SK-N-SH treated with all-trans-retinoic acid at 6 μM for 48 hours (cell line): ENCODE results near the gene FMO4.
A peak's percentile ranks its signal among the peaks of the same experiment; 100 is the strongest.

Experiments used
- ATAC-seq: fragments of 200-7000 bp; cut with Tn5 transposase; 3 replicates; pipeline ENCODE4 v1.9.1; 2020; ENCODE audit warnings: mild to moderate bottlenecking, moderate library complexity
- BACH2 ChIP-seq: fragments of 250-450 bp; sonication (Bioruptor Pico); IDR thresholded peaks from 2 replicates; pipeline ENCODE4 v1.9.0; 2021; ENCODE audit warnings: mild to moderate bottlenecking, borderline replicate concordance
- CREB5 ChIP-seq: fragments of 250-450 bp; sonication (Bioruptor Pico); IDR thresholded peaks from 2 replicates; pipeline ENCODE4 v1.5.1; 2020; ENCODE audit warnings: low read depth, mild to moderate bottlenecking, moderate library complexity
- CSDC2 ChIP-seq: fragments of 250-450 bp; sonication (Bioruptor Pico); IDR thresholded peaks from 2 replicates; pipeline ENCODE4 v1.5.0; 2020; ENCODE audit warnings: mild to moderate bottlenecking, moderate library complexity
- CSRNP3 ChIP-seq: fragments of 250-450 bp; sonication (Bioruptor Pico); IDR thresholded peaks from 2 replicates; pipeline ENCODE4 v1.5.1; 2021; ENCODE audit warnings: mild to moderate bottlenecking, moderate library complexity
- ESRRG ChIP-seq: fragments of 250-450 bp; sonication (Bioruptor Pico); IDR thresholded peaks from 2 replicates; pipeline ENCODE4 v1.6.1; 2021; ENCODE audit warnings: mild to moderate bottlenecking
- GLIS3 ChIP-seq: fragments of 250-450 bp; sonication (Bioruptor Pico); IDR thresholded peaks from 2 replicates; pipeline ENCODE4 v1.5.0; 2020; ENCODE audit warnings: mild to moderate bottlenecking, moderate library complexity
- OSR1 ChIP-seq: fragments of 250-450 bp; sonication (Bioruptor Pico); IDR thresholded peaks from 2 replicates; pipeline ENCODE4 v1.8.0; 2022; ENCODE audit warnings: moderate library complexity, mild to moderate bottlenecking, inconsistent platforms
- PATZ1 ChIP-seq: fragments of 250-450 bp; sonication (Bioruptor Pico); IDR thresholded peaks from 2 replicates; pipeline ENCODE4 v1.8.0; 2020; ENCODE audit warnings: mild to moderate bottlenecking, moderate library complexity, borderline replicate concordance
- PPARA ChIP-seq: fragments of 250-450 bp; sonication (Bioruptor Pico); IDR thresholded peaks from 2 replicates; pipeline ENCODE4 v1.5.0; 2020; ENCODE audit warnings: mild to moderate bottlenecking, borderline replicate concordance
- RARB ChIP-seq: fragments of 250-450 bp; sonication (Bioruptor Pico); IDR thresholded peaks from 2 replicates; pipeline ENCODE4 v1.8.0; 2021; ENCODE audit warnings: mild to moderate bottlenecking, moderate library complexity
- TOX ChIP-seq: fragments of 250-450 bp; sonication (Bioruptor Pico); IDR thresholded peaks from 2 replicates; pipeline ENCODE4 v1.8.0; 2021; ENCODE audit warnings: mild to moderate bottlenecking, moderate library complexity, borderline replicate concordance
- TSHZ2 ChIP-seq: fragments of 250-450 bp; sonication (Bioruptor Pico); IDR thresholded peaks from 2 replicates; pipeline ENCODE4 v1.5.0; 2020; ENCODE audit warnings: mild to moderate bottlenecking, moderate library complexity
- ZFP3 ChIP-seq: fragments of 250-450 bp; sonication (Bioruptor Pico); IDR thresholded peaks from 2 replicates; pipeline ENCODE4 v1.5.0; 2020; ENCODE audit warnings: mild to moderate bottlenecking, moderate library complexity
- ZFP30 ChIP-seq: fragments of 450-650 bp; formaldehyde crosslinking; IDR thresholded peaks from 2 replicates; pipeline ENCODE4 v1.5.0; 2022; ENCODE audit warnings: mild to moderate bottlenecking, moderate library complexity
- ZNF565 ChIP-seq: fragments of 450-650 bp; formaldehyde crosslinking; conservative IDR thresholded peaks from 2 replicates; pipeline ENCODE4 v1.5.0; 2020; ENCODE audit warnings: low read depth, mild to moderate bottlenecking, moderate library complexity
- ZNF70 ChIP-seq: fragments of 450-650 bp; formaldehyde crosslinking; IDR thresholded peaks from 2 replicates; pipeline ENCODE4 v1.5.0; 2020; ENCODE audit warnings: mild to moderate bottlenecking, moderate library complexity
- ZNF8 ChIP-seq: fragments of 450-650 bp; formaldehyde crosslinking; IDR thresholded peaks from 2 replicates; pipeline ENCODE4 v1.5.0; 2020; ENCODE audit warnings: mild to moderate bottlenecking, moderate library complexity

Gene FMO4

GRCh38 chr1:171335964-171336363, 22.0 kb downstream of the FMO4 start:
- no peak for ATAC-seq
- TF ChIP-seq ZFP30 (no peak), GLIS3 (CRISPR knock-in tag) (no peak), ZNF8 (CRISPR knock-in tag) (no peak), TOX (CRISPR knock-in tag) (no peak), PPARA (no peak), CREB5 (CRISPR knock-in tag) (no peak), ZFP3 (no peak), OSR1 (CRISPR knock-in tag) (no peak), ESRRG (CRISPR knock-in tag) (no peak), PATZ1 (CRISPR knock-in tag) (no peak), ZNF70 (CRISPR knock-in tag) (no peak), ZNF565 (no peak), CSRNP3 (no peak), BACH2 (CRISPR knock-in tag) (no peak), TSHZ2 (no peak)

DNA sequence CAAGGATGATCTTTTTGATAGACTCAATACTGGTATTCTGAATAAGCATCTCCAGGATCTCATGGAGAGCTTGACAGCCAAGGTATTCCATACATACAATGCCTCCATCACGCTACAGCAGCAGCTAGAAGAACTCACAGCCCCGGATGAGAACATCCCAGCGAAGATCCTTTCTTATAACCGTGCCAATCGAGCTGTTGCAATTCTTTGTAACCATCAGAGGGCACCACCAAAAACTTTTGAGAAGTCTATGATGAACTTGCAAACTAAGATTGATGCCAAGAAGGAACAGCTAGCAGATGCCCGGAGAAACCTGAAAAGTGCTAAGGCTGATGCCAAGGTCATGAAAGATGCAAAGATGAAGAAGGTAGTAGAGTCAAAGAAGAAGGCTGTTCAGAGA, 25.4 kb downstream of the FMO4 start:
- ATAC-seq = peak; percentile 61

- peak; percentile 26; the same call in 2 of the 3 replicates for ATAC-seq
- TF ChIP-seq RARB (CRISPR knock-in tag) = no peak
- TF ChIP-seq ZNF70 (CRISPR knock-in tag) = no peak
- TF ChIP-seq PATZ1 (CRISPR knock-in tag) = no peak
- TF ChIP-seq CSRNP3 = no peak
- TF ChIP-seq, all 23 proteins: peak for 0
These were observed 29.9 kb downstream of the FMO4 start for GRCh38 chr1:171343727-171344472.

GRCh38 chr1:171344473-171344820, 30.5 kb downstream of the FMO4 start:
- TF ChIP-seq ZNF70 (CRISPR knock-in tag) (no peak), PPARA (no peak), CSDC2 (no peak)
- TF ChIP-seq, all 23 proteins: peak for 0
- no peak for ATAC-seq
